Activated CD8-positive, alpha-beta memory T cell treated with anti-CD3 and anti-CD28 coated beads, Interleukin-2, amount 50 U/mL, for 4 hours (primary cell): ENCODE results near the gene AGAP3.

Experiments used
- DNase-seq: peaks from one replicate; pipeline ENCODE4 v3.0.0-alpha.2; 2020

The AGAP3 gene

DNA sequence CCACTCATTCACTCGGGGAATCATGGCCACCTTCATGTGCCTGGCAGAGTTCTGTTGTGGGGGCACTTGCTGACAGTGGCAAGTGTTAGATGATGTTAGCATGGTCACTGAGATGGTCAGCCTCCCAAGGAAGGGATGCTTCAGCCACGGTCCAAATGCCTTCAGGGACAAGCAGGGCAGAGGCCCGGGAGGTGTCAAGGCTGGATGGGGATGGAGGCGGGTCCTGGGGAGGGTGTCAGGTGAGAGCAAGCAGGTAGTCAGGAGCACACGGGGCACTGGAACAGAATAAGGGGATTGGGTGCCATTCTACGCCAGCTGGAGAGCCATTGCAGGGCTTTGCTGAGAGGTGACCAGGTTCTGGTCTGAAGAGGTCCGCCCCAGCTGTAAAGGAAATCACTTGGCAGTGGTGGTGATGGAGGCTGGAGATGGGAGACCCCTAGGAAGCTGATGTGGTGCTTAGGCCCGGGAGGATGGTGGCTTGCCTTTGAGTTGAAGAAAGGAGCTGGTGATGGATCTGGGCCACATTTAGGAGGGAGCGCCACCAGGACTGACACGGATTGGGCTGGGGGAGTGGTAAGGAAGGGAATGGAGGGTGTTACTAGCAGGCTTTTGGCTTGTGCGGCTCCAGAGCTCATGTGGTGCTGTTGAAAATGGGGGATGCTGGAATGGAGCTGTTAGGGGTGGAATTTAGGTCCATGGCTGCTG is 24.1 kb downstream of the AGAP3 start:
- no peak for DNase-seq

DNA sequence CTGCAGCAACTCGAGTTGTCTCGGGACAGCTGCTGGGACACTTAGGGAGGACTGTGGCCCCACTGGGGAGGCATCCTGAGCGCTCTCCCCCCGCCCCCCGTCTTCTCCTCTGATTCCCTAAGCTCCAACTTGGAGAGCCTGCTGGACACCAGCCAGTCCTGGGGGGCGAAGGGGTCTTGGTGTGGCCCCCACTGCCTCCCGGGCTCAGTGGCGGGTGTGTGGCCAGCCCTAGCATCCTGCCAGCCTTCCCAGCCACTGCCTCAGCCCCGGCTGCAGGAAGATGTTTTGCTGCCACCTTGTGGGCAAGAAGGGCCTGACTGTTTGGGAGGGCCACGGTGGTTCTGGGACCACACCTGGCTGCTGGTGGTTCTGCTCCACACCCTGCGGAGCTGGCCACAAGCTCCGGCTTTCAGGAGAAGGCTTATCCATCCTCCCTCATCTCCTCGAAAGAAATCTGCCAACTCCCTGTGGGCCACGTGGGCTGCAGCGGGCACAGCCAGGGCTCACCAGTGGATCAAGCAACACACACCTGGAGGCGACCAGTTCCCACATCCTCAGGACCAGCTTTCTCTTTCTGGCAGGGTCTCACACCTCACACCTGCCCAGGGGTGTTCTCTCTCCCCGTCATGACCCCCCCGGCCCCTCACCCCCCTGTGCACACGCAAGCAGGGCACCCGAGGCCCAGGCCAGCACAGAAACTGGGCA is 24.8 kb downstream of the AGAP3 start:
- peak; percentile 77 for DNase-seq

DNA sequence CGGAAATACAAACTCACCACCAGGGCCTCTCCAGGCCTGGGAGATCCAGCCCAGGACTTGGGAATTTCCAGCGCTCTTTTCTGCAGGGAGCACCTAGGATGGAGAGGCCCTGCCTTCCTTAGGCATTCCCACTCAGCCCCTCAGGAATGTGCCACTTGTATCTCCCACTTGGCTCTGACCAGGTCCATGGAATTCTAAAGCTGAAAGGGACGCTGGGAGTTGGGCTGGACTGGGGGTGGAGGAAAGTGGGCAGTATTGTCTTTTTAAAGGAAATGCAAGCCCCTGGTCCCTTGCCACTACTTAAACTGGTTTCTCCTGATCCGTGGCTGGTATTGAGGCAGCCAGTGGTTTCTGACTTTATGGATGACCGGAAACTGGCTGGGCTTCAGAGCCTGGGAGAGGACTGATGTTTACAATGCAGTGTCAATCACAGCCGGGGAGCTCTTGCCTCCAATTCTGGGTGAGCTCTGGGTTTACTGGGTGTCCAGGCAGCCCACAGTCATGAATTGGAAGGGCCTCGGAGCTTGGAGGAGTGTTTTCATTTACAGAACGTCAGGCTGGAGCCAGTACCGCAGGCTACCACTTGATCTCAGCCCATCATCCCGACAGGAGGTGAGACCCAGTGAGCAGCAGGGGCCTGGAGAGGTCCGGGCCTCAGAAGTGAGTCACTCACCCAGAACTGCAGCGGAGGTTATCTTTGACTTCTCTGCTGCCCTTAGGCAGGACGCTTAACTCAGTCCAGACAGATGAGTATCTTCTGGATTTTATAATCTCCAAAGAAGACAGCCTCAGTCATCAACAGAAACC is 27.3 kb downstream of the AGAP3 start:
- no peak for DNase-seq

DNA sequence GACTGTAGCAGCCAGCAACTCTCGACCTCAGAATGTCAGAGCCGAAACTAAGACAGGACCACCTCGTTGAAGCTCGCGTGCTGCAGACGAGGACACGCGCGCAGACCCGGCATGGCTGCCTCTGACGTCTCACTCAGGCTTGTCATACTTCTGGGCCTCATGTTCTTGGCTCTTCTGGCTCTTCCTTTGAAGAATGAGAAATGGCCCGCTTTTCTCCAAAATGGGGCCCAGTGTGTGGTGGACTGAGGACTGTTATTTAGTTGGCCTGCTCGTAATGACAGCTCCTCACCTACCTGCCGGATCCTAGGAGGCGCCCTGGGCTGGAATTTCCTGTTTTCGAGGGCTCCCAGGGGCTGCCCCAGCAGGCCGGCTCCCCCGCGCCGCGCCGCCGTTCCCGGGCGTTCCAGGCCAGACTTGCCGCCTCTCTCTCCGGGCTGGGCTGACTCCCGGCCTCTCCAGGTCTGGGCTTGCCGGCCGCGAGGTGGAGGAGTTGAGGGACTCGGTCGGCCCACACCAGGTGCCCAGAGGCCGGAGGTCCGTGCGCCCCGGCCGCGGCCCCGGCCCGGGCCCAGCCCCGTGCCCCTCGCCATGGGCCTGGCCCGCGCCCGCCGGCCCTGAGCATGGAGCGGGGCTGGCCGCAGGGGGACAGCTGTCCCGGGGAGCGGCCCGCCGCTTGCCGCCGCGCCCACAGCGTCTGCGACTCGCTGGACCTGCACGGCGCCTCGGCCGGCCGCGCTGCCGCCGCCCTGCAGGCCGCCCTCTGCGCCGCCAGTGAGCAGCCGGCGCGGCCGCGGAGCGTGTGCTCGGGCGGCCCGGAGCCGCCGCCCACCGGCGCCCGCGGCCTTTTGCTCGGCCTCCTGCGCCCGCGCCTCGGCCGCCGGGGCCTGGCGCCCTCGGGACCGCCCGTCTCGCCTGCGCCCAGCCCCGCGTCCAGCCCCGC is 28.1 kb downstream of the AGAP3 start:
- DNase-seq, result no peak

DNA sequence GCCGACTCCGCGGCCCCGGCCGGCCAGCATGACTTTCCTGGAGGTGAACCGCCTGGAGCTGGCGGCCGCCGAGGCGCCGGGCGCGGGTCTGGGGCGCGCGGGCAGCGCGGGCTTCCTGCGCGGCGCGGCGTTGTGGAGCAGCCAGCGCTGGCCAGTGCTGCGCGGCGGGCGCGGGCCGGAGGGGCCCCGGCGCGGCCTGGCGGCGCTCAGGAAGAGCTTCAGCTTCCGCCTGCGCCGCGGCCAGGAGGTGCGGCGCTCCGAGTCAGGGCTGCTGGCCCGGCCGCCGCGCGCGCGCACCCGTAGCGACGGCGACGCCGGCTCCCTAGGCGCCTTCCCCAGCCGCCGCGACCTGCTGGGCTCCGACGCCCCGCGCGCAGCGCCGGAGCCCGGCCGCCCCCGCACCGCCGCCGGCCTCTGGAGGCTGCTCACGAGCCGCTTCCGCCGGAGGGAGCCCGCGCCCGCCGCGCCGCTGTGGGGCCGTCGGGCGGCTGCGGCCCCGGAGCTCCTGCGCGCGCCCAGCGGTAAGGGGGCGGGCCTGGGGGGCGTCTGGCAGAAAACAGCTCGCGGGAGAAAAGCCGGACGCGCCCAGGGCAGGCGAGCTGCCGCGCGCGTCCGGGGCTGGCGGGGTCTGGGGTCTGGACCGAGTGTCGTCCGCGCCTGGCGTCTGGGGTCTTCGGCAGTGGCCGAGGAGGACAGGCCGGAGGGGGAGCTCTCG is 29.0 kb downstream of the AGAP3 start:
- DNase-seq, result peak; percentile 37

DNA sequence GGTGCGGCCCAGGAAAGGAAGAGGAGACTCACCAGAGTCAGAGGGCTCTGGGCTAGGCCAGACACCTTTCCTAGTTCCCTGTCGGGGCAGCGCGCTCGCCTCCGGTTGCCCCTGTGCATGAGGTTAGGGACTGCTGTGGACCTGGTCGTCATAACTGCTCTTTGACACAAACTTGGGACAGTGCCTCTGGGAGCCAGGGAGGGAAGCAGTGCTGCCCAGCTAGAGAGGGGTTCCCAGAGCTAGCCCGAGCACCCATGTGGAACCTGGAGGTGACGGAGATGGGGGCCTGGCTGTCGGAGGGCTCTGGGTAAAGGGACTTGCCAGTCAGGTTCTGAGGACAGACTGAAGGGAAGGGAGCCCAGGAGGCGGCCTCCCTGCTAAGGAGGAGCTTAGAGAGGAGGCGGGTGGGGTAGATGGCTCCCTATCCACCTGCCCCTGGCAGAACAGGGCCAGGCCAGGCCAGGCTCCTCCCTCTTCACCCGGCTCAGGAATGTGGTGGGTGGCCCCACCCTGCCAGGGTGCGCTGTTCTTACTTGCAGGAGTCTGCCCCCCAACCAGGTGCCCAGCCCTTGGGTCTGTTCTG is 29.7 kb downstream of the AGAP3 start:
- no peak for DNase-seq

DNA sequence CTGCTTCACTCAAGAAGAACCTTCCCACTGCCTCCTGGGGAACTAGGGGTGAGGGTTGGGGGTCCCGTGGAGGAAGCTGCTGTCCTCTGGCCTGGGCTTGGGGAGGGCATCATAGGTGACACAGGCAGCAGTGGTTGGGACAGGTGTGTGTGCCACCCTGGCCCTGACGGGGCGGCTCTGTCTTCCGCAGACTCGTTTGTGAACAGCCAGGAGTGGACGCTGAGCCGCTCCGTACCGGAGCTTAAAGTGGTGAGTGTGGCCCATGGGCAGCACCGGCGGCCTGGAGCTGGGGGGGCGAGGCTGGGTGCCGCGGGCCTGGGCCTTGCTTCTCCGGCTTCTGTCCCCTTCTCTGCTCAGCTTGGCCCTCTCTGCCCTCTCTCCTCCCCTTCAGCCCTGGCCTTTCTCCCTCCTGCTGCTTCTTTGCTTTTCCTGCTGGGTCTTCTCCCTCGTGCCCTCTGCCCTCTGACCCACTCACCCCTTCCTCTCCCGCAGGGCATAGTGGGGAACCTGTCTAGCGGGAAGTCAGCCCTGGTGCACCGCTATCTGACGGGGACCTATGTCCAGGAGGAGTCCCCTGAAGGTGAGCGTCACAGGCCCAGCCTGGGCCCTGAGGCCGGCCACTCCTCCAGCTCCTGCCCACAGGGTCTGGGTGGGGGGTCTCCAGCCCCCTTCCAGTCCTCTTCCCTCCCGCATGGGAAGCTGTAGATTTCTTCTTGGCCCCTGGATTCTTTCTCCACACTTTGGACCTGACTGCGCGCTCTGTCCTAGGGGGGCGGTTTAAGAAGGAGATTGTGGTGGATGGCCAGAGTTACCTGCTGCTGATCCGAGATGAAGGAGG is 30.5 kb downstream of the AGAP3 start:
- no peak for DNase-seq

DNA sequence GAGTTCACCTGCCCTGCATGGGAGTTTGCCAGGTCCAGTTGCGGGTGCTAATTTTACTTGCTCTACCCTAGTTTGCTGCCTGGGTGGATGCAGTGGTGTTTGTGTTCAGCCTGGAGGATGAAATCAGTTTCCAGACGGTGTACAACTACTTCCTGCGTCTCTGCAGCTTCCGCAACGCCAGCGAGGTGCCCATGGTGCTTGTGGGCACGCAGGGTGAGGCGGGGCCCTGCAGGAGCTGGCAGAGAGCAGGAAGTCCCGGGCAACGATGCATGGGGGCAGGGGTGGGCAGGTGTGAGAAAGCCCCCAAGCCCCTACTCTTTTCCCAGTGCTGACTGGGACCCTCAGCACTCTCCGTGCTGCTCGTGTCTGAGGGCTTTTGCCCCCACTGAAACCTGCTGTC is 31.3 kb downstream of the AGAP3 start:
- peak; percentile 31 for DNase-seq

DNA sequence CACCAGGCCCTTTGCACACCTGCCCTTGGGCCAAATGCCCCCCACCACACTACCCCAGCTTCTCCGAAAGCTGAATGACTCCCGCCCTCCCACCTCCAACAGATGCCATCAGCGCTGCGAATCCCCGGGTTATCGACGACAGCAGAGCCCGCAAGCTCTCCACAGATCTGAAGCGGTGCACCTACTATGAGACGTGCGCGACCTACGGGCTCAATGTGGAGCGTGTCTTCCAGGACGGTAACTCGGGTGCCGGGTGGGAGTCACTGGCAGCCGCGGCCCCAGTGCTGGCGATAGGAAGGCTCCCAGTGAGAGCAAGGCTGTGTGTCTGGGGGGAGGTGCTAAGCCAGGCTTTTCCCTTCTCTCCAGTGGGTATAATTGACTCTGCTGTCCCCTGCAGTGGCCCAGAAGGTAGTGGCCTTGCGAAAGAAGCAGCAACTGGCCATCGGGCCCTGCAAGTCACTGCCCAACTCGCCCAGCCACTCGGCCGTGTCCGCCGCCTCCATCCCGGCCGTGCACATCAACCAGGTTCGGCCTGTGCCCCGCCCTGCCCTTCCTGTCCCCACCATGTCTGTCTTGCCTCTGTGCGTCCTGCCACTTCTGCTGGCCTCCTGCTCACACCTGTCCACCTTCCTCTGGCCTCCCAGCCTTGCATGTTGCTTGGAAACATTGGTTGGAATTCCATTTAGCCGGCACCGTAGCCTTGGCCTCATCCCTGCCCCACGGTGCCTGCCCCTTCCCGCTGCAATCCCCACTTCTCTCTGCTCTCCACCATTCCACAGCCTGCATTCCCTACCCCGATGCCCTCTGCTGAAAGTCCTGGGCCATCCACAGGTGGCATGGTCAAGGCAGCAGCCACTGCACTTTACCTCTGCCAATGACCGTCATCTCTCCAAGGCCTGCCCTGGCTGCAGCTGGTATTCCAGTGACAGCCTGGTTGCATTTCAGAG is 32.1 kb downstream of the AGAP3 start:
- DNase-seq, result no peak

DNA sequence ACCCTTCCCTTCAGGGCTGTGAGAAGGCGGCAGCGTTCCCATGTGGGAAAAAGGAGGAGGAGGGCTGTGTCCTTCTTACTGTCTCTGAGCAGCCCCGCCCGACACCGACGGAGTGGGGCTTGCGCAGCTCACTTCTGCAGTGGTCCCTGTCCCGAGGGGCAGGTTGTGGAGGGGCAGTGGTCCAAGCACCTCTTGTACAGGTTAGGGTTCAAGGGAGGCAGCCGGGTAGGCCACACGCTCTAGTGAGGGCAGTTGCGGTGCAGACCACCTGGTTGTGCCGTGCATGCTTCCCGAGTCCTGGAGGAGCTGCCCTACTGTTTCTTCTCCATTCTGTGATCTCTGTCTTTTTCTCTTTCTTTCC is 32.8 kb downstream of the AGAP3 start:
- no peak for DNase-seq

DNA sequence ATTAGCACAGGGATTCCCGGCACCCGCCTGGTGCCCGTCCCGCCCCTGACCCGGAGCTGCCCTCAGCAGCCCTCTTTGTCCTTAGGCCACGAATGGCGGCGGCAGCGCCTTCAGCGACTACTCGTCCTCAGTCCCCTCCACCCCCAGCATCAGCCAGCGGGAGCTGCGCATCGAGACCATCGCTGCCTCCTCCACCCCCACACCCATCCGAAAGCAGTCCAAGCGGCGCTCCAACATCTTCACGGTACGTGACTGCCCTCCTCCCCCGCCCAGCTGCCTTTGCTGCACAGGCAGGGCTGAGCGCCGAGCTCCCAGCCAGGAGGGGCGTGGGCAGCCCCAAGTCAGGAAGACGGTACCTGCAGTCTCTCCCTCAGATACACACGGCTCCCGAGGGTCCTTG is 33.6 kb downstream of the AGAP3 start:
- no peak for DNase-seq

DNA sequence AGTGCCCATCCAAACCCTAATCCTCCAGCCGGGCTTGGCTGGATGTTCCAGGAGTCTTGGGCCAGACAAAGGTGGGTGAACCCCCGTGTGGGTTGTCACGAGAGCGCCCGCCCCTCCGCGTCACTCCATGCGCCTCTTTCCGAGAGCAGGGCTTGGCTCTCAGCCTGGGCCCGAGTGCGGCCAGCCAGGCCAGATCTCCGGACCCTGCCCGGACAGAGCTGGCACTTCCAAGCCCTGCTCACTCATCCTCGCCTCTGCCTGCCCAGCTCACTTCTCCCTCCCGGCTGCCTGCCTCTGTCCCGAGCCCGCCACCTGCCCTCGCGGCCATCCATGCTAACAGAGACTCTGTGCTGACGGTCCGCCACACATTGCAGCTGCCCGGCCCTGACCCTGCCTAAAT is 34.6 kb downstream of the AGAP3 start:
- DNase-seq, result no peak

DNA sequence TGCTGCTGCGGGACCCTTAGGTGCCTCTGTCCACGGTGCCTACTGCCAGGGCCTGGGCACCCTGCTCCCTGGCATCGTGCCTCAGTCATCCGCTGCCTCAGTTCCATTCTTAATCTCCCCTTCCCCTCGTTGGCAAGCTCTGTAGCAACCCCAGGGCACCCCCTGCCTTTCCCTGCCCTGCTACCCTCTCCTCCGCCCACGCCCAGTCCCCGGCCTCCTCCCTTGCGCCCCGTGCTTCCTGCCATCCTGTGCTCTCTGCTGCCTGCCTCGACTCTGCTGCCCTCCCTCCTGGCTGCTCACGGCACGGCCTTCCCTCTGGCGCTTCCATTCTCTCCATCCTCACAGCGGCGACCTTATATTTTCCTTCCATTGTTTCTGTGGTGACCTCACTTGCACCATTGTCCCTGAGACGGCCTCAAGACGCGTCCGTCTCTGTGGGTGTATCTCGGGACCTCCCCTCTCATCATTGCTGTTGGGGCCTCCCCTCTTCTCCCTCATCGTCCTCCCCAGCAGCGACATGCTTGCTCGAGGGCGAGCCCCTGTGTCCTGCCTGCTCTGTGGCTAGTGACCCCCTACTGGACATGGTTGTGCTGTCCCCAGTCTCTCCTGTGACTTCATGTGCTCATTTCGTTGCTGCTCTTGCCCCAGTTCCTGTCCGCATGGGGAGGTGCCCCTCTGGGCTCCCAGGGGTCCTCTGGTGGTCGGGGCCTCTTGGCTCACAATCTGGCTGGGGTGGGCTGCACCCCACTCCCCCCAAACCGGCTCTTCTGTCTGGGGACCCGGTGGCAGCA is 35.3 kb downstream of the AGAP3 start:
- no peak for DNase-seq

DNA sequence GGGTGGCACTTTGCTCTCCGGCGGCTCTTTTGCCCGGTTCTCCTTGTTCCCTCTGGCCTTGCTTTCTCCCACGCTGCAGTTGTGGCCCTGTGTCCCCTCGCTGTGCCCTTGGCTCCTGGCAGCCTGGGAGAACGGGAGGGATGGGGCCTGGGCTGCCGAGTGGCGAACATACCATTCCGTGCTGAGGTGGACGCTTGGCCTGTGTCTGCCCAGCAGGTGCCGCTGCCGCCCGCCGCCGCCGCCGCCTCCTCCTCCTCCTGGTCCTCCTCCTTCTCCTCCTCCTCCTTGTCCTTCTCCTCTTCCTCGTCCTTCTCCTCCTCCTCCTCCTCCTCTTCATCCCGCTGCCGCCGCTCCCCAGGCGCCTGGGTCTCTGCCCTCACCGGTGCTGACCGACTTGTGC is 36.0 kb downstream of the AGAP3 start:
- no peak for DNase-seq

DNA sequence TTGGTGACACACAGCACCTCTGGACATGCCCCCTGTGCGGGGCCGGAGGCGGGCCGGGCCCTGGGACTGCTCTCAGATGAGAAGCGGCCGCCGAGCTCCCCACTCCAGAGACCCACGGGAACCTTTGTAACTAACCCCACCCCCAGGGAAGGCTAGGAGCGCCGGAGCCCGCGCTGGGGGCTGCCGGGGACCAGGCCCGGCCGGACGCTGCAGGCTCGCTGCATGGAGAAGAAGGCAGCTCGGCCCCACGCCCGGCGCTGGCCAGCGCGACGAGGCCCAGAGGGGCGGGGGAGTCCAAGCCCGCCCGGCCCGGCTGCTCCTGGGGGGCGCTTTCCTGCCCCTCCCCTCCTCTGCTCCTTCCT is 36.5 kb downstream of the AGAP3 start:
- DNase-seq, result no peak

DNA sequence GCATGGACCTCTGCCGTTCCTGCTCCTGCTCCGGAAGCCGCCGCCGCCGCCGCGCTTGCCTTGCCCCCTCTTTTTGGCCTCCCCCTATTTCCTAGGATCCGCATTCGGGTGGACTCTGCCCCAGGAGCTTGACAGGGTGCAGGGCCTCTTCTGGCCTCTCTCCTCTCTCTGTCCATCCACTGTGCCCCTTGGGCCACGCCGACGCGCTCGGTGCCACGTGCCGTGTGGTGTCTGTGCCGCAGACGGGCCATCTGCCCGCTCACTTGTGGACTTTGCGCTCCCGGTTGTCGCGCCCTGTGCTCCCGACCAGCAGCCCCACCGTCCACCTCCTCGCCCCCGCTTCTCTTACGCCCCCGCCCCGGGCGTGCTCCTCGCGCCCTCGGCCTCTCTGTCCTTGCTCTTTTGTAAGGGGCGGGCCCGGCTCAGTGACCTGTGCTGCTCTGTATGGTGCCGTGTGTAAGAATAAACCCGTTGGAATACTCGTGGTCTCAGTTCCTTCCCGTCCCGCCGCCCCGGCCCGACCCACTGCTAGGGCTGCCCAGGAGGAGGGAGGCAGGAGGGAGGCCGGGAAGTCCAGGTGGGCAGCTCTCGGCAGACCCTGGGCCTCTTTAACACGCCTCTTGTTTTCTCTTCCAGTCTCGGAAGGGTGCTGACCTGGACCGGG is 37.0 kb downstream of the AGAP3 start:
- no peak for DNase-seq

DNA sequence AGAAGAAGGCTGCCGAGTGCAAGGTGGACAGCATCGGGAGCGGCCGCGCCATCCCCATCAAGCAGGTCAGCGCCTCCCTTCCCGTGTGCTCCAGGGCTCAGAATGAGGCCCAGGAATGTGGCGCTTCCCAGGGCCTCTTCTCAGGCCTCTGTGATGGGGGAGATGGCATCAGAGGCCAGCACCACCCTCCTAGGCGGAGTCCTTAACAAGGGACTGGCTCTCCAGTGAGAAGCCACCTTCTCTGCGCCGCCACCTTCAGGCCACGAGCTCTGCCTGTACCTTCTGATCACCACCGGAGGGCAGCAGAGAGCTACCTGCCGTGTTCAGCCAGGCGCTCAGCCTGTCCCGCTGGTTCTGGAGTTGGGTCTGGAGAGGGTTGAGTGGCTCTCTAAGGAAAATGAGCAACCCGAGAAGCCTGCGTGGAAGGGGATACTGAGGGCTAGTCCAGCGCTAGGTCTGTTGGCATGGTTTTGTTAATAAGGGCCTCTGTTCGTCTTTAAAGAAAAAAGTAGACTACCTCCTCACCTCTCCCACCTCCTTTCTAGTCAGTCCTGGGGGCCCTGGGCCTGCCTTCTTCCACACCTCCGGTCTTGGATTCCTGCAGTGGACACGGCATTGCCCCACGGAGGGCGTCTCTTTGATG is 37.7 kb downstream of the AGAP3 start:
- peak; percentile 82 for DNase-seq

DNA sequence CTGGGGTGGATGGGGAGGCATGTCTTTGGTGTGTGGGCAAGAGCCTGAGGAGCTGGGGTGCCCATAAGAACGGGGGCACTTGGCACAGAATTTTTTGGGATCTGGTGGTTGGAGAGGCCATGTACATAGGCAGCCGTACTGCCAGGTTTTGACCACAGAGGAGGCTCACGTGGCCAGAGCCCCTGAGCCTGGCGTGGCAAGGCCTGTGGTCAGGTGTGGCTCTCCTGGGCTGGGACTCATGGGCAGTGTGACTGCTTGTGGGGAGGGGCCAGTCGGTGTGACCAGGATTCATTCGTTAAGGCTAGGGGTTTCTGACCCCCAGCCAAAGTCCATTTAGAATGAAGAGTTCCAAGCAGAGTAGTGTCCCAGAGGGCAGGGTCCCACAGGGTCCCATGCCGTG is 38.2 kb downstream of the AGAP3 start:
- DNase-seq, result no peak
